GM12878 (cell line): ENCODE measurements around the gene RAB26. TPM values are rescaled to one million over a fixed set of nuclear protein-coding genes. Genes with fewer than 3 reads are reported as not detected.

ENCODE experiments used
- ATAC-seq: fragments of 200-7000 bp; cut with Tn5 transposase; 3 replicates; pipeline ENCODE4 v1.9.1; 2020; ENCODE audit warnings: mild to moderate bottlenecking, moderate library complexity
- BruUV-seq: library from RNA; stranded (reverse); fragments of 400-500 nt; replicated peaks from 2 replicates; lab custom pipeline; 2021; lab: Mats Ljungman, UMichigan
- CTCF ChIA-PET: fragments of 300-600 bp; sonication (Branson Sonifier 250); formaldehyde crosslinking; extraction: SDS; loops from one replicate; lab custom pipeline; 2021; ENCODE audit warnings: inconsistent platforms; lab: Yijun Ruan, JAX
- POLR2A ChIA-PET: fragments of 350-600 bp; formaldehyde crosslinking; extraction: SDS; loops from one replicate; lab custom pipeline; 2021; ENCODE audit warnings: inconsistent platforms; lab: Charles Lee
- RAD21 ChIA-PET: fragments of 300-600 bp; sonication (Branson Sonifier 250); formaldehyde crosslinking; loops from one replicate; lab custom pipeline; 2023; ENCODE audit warnings: antibody characterized with exemption; ENCODE audit not compliant: unreplicated experiment; lab: Charles Lee
- SMC1A ChIA-PET: fragments of 300-600 bp; sonication (Branson Sonifier 250); formaldehyde crosslinking; loops from one replicate; lab custom pipeline; 2023; ENCODE audit not compliant: unreplicated experiment, uncharacterized antibody; lab: Charles Lee
- DNase-seq: peaks from one replicate; pipeline ENCODE4 v3.0.0-alpha.2; 2011; ENCODE audit warnings: low read depth, low spot score
- FAIRE-seq: peaks from 3 replicates; lab custom pipeline; 2011; peaks lifted over from hg19 to GRCh38; lab: Jason Lieb, UNC
- H2AFZ ChIP-seq: 2 replicates; pipeline ENCODE4 v1.6.0; 2011; ENCODE audit warnings: low read depth, low read length, control low read depth; ENCODE audit not compliant: control insufficient read depth
- H3K27ac ChIP-seq: 2 replicates; pipeline ENCODE4 v1.5.1; 2011; ENCODE audit warnings: control low read depth; ENCODE audit not compliant: control insufficient read depth, insufficient read depth
- H3K27me3 ChIP-seq, 2 experiments: replicated peaks in 1 of 2; 2 replicates each; pipeline versions ENCODE4 v1.6.0 to v1.6.1; 2011; ENCODE audit warnings: low read length in 1 of 2; ENCODE audit not compliant: control insufficient read depth in 2 of 2, insufficient read depth in 2 of 2
- H3K36me3 ChIP-seq, 2 experiments: 2 replicates each; pipeline ENCODE4 v1.5.1; 2011; ENCODE audit warnings: low read length in 1 of 2; ENCODE audit not compliant: control insufficient read depth in 2 of 2, insufficient read depth in 2 of 2
- H3K4me1 ChIP-seq: 2 replicates; pipeline ENCODE4 v1.6.1; 2011; ENCODE audit warnings: mild to moderate bottlenecking, low read length, moderate library complexity, mixed read lengths; ENCODE audit not compliant: control insufficient read depth, insufficient read depth
- H3K4me2 ChIP-seq: 2 replicates; pipeline ENCODE4 v1.6.0; 2011; ENCODE audit warnings: control low read depth; ENCODE audit not compliant: control insufficient read depth, insufficient read depth
- H3K4me3 ChIP-seq: fragments of 200-600 bp; sonication (generic); 2 replicates; pipeline ENCODE4 v1.5.1; 2016
- H3K79me2 ChIP-seq: 2 replicates; pipeline ENCODE4 v1.6.0; 2011; ENCODE audit warnings: low read length; ENCODE audit not compliant: control insufficient read depth, insufficient read depth
- H3K9ac ChIP-seq: 2 replicates; pipeline ENCODE4 v1.8.0; 2011; ENCODE audit warnings: low read length, control low read depth, mixed read lengths; ENCODE audit not compliant: control insufficient read depth, insufficient read depth
- H3K9me3 ChIP-seq: replicated peaks from 3 replicates; pipeline ENCODE4 v1.5.1; 2011; ENCODE audit warnings: mild to moderate bottlenecking, low read length; ENCODE audit not compliant: control insufficient read depth, insufficient read depth
- H4K20me1 ChIP-seq: 2 replicates; pipeline ENCODE4 v1.6.0; 2011; ENCODE audit not compliant: control insufficient read depth, insufficient read depth
- DPF2 ChIP-seq: fragments of 450-650 bp; IDR thresholded peaks from 2 replicates; pipeline ENCODE4 v1.6.1; 2017; ENCODE audit warnings: mild to moderate bottlenecking
- IKZF1 ChIP-seq: fragments of 450-650 bp; conservative IDR thresholded peaks from 2 replicates; pipeline ENCODE4 v1.6.1; 2017; ENCODE audit warnings: antibody characterized with exemption, mild to moderate bottlenecking
- LARP7 ChIP-seq: fragments of 450-650 bp; IDR thresholded peaks from 2 replicates; pipeline ENCODE4 v1.6.1; 2017; ENCODE audit warnings: mild to moderate bottlenecking
- MXI1 ChIP-seq: fragments of 150-350 bp; IDR thresholded peaks from 2 replicates; pipeline ENCODE4 v1.6.1; 2011; ENCODE audit warnings: low read depth, mild to moderate bottlenecking, inconsistent platforms, low read length, improper control_type of control experiment
- NR2C1 ChIP-seq: fragments of 450-650 bp; IDR thresholded peaks from 2 replicates; pipeline ENCODE4 v1.6.1; 2017; ENCODE audit warnings: antibody characterized with exemption, mild to moderate bottlenecking, moderate library complexity
- SUZ12 ChIP-seq: fragments of 200-600 bp; sonication (generic); IDR thresholded peaks from one replicate; pipeline ENCODE4 v1.6.1; 2018; ENCODE audit warnings: antibody characterized with exemption, mild to moderate bottlenecking; ENCODE audit not compliant: unreplicated experiment
- ZNF384 ChIP-seq: IDR thresholded peaks from 2 replicates; pipeline ENCODE4 v1.6.1; 2012; ENCODE audit warnings: low read depth, mild to moderate bottlenecking, low read length, improper control_type of control experiment, borderline replicate concordance
- WGBS: methylation state at CpG from one replicate; pipeline ENCODE4 v1.1.6; 2016; ENCODE audit warnings: low lambda C conversion rate; ENCODE audit not compliant: insufficient replicate concordance, insufficient coverage; ENCODE audit errors: missing lambda C conversion rate; 5-methylcytosine and 5-hydroxymethylcytosine counted together
- in situ Hi-C: fragments of 300-500 bp; cut with MboI; formaldehyde crosslinking; loops from 9 replicates; pipeline ENCODE4 v1.14.3; 2018; ENCODE audit warnings: mixed read lengths
- intact Hi-C: fragments of 100-400 bp; cut with micrococcal nuclease; formaldehyde crosslinking; loops from one replicate; pipeline ENCODE4 v1.14.2; 2022; ENCODE audit not compliant: unreplicated experiment
- polyA plus RNA-seq, 11 experiments: library from polyadenylated mRNA; depleted of rRNA in 4 of 11; unstranded in 6 of 11; stranded (reverse) in 5 of 11; fragments of >200 nt; fragmentation: Nextera tagmentation in 4 of 11; fragmentation: Illumina TruSeq in 1 of 11; extraction: Ambion mirVana in 4 of 11; extraction: Trizol in 1 of 11; gene quantifications; 1 replicate in 1 of 11; 2 replicates in 10 of 11; pipeline versions ENCODE4 v1.2.1 to v1.2.3, GENCODE V29; 2011 to 2016; ENCODE audit warnings: inconsistent platforms in 2 of 11, missing spikeins in 2 of 11, low read depth in 1 of 11
- total RNA-seq, 4 experiments: library from RNA; depleted of rRNA in 3 of 4; stranded (reverse); fragments of >200 nt in 3 of 4; fragmentation: Illumina TruSeq in 1 of 4; extraction: Trizol in 1 of 4; gene quantifications; 2 replicates each; pipeline versions ENCODE4 v1.2.1 to v1.2.3, GENCODE V29; 2013 to 2021
- TF ChIP-seq, protein P1 (sequence below): fragments of 450-650 bp; IDR thresholded peaks from 2 replicates; pipeline ENCODE4 v1.6.1; 2017; ENCODE audit warnings: mild to moderate bottlenecking, moderate library complexity
- TF ChIP-seq, protein P2 (sequence below), 3 experiments: IDR thresholded peaks in 2 of 3; conservative IDR thresholded peaks in 1 of 3; 2 replicates each; pipeline ENCODE4 v1.5.1; 2011; ENCODE audit warnings: low read depth in 3 of 3, low read length in 3 of 3, mild to moderate bottlenecking in 3 of 3, control low read depth in 2 of 3, moderate library complexity in 2 of 3, inconsistent platforms in 1 of 3, mixed read lengths in 1 of 3; ENCODE audit not compliant: control insufficient read depth in 2 of 3, insufficient read depth in 1 of 3; ENCODE audit errors: extremely low read depth in 1 of 3
- TF ChIP-seq, protein P3 (sequence below): fragments of 450-650 bp; conservative IDR thresholded peaks from 2 replicates; pipeline ENCODE4 v1.6.1; 2017; ENCODE audit warnings: mild to moderate bottlenecking, moderate library complexity

RAB26 gene
- total and polyA plus RNA-seq, 10 of the 15 experiments (the other 5 are each of a cell fraction or from before 2014, with no cell fraction given): 0.13 to 4.5 (median 0.33) TPM; not detected in 1

DNA sequence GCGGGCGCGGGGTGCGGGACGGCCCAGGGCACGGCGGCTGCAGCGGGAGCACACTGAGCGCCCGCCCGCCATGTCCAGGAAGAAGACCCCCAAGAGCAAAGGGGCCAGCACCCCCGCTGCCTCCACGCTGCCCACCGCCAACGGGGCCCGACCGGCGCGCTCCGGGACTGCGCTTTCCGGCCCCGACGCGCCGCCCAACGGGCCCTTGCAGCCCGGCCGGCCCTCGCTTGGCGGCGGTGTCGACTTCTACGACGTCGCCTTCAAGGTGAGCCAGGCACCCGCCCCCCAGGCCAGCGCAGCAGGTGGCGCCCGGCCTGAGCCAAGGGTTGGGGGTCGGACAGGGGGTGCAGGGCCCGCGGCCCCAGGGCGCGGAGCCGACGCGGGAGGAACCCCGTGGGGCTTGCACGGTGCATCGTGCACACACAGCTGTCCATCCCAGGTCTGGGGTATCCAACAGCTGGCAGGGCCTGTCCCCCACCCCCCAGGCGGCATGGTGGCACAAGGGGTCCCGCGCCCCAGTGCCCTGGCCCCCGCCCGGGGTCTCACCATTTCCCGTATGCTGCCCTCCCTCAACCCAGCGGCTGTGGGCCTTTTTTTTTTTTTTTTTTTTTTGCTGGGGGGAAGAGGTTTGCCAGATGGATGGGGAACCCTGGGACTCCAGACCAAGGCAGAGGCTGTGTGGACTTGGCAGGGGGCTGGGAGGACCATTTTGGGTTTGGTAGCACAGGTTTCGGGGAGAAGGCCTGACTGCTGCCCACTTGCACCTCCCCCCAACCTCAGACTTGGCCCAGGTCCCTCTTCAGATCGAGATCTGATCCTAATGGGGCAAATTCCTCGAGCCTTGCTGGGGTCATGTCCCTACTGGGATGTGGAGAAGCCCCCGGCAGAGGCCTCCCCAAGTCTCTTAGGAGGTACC is 547 bp downstream of the RAB26 start:
- H2AFZ ChIP-seq: peak overlapping the region; percentile 10; the same call in 1 of the 2 replicates

More for the DNA sequence above, 547 bp downstream of the RAB26 start:
- CTCF ChIA-PET: interaction anchor here (1.4 to 2.3 kb wide), 2 partner anchors 126 to 145 kb away, joined by 4 to 7 read pairs; no protein-coding TSS in a partner anchor
- TF ChIP-seq, protein P1, sequence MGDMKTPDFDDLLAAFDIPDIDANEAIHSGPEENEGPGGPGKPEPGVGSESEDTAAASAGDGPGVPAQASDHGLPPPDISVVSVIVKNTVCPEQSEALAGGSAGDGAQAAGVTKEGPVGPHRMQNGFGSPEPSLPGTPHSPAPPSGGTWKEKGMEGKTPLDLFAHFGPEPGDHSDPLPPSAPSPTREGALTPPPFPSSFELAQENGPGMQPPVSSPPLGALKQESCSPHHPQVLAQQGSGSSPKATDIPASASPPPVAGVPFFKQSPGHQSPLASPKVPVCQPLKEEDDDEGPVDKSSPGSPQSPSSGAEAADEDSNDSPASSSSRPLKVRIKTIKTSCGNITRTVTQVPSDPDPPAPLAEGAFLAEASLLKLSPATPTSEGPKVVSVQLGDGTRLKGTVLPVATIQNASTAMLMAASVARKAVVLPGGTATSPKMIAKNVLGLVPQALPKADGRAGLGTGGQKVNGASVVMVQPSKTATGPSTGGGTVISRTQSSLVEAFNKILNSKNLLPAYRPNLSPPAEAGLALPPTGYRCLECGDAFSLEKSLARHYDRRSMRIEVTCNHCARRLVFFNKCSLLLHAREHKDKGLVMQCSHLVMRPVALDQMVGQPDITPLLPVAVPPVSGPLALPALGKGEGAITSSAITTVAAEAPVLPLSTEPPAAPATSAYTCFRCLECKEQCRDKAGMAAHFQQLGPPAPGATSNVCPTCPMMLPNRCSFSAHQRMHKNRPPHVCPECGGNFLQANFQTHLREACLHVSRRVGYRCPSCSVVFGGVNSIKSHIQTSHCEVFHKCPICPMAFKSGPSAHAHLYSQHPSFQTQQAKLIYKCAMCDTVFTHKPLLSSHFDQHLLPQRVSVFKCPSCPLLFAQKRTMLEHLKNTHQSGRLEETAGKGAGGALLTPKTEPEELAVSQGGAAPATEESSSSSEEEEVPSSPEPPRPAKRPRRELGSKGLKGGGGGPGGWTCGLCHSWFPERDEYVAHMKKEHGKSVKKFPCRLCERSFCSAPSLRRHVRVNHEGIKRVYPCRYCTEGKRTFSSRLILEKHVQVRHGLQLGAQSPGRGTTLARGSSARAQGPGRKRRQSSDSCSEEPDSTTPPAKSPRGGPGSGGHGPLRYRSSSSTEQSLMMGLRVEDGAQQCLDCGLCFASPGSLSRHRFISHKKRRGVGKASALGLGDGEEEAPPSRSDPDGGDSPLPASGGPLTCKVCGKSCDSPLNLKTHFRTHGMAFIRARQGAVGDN: peak; percentile 45; the same call in 1 of the 2 replicates
- peak; percentile 23; the same call in 1 of the 2 replicates for TF ChIP-seq ZNF384
- TF ChIP-seq LARP7: peak; percentile 73; the same call in 1 of the 2 replicates
- TF ChIP-seq, protein P2, sequence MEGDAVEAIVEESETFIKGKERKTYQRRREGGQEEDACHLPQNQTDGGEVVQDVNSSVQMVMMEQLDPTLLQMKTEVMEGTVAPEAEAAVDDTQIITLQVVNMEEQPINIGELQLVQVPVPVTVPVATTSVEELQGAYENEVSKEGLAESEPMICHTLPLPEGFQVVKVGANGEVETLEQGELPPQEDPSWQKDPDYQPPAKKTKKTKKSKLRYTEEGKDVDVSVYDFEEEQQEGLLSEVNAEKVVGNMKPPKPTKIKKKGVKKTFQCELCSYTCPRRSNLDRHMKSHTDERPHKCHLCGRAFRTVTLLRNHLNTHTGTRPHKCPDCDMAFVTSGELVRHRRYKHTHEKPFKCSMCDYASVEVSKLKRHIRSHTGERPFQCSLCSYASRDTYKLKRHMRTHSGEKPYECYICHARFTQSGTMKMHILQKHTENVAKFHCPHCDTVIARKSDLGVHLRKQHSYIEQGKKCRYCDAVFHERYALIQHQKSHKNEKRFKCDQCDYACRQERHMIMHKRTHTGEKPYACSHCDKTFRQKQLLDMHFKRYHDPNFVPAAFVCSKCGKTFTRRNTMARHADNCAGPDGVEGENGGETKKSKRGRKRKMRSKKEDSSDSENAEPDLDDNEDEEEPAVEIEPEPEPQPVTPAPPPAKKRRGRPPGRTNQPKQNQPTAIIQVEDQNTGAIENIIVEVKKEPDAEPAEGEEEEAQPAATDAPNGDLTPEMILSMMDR (IDR thresholded peaks at IDR 0.05 in 2 of 3, conservative IDR thresholded peaks at IDR 0.05 in 1 of 3; ENCODE audit: control insufficient read depth in 2 of 3, extremely low read depth in 1 of 3, insufficient read depth in 1 of 3, low read depth in 3 of 3, low read length in 3 of 3): peak in 1 of 3 experiments; percentile 28; a peak in 2 of 6 replicates
- no peak for TF ChIP-seq NR2C1
- peak; percentile 28 for TF ChIP-seq SUZ12
- TF ChIP-seq, protein P3, sequence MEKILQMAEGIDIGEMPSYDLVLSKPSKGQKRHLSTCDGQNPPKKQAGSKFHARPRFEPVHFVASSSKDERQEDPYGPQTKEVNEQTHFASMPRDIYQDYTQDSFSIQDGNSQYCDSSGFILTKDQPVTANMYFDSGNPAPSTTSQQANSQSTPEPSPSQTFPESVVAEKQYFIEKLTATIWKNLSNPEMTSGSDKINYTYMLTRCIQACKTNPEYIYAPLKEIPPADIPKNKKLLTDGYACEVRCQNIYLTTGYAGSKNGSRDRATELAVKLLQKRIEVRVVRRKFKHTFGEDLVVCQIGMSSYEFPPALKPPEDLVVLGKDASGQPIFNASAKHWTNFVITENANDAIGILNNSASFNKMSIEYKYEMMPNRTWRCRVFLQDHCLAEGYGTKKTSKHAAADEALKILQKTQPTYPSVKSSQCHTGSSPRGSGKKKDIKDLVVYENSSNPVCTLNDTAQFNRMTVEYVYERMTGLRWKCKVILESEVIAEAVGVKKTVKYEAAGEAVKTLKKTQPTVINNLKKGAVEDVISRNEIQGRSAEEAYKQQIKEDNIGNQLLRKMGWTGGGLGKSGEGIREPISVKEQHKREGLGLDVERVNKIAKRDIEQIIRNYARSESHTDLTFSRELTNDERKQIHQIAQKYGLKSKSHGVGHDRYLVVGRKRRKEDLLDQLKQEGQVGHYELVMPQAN: peak; percentile 33; the same call in 1 of the 2 replicates
- TF ChIP-seq MXI1: no peak
- TF ChIP-seq DPF2: peak; percentile 64
- peak; percentile 47; the same call in 1 of the 2 replicates for TF ChIP-seq IKZF1
- TF ChIP-seq, all 136 proteins: peak for 8
- ChIA-PET SMC1A (interaction anchor here (1.2 kb wide), 1 partner anchor 125 kb away, joined by 3 read pairs; no protein-coding TSS in a partner anchor), RAD21 (no interaction called here), POLR2A (interaction anchor here (0.6 to 0.7 kb wide), 2 partner anchors 28 to 209 kb away, joined by 3 read pairs; no protein-coding TSS in a partner anchor)
- Histone ChIP-seq H3K9ac (peak overlapping the region; percentile 8; the same call in 1 of the 2 replicates), H4K20me1 (peaks cover 9% of the 10 kb centered on the region; the same call in 1 of the 2 replicates), H3K27ac (no peak overlapping the region), H3K27me3 (no peaks in the 10 kb centered on the region), H3K4me2 (peak overlapping the region; percentile 86), H3K36me3 (peaks cover 0 to 19% of the 10 kb centered on the region in 2 experiments; a peak in 2 of 4 replicates), H3K4me3 (peak overlapping the region; percentile 55; the same call in 1 of the 2 replicates), H3K9me3 (no peaks in the 10 kb centered on the region), H3K79me2 (peaks cover 18% of the 10 kb centered on the region), H3K4me1 (peaks cover 37% of the 10 kb centered on the region)
- WGBS: under 1% methylated on average over 49 of the region's 62 CpGs
- intact Hi-C loops: no loop called here
- FAIRE-seq: no peak
- ATAC-seq: peak; percentile 4; the same call in 2 of the 3 replicates
- no TSS peak for BruUV-seq
- in situ Hi-C loops: loop anchor here (10.0 kb wide), 2 partner anchors 64 to 284 kb away; no protein-coding TSS in a partner anchor
- DNase-seq: no peak
